Measurements from ENCODE around the gene ALPK3.
"Not testable (repeated sequence)": the region's sequence is repeated elsewhere in the genome, so short reads cannot be mapped to it uniquely, and the experiment has no call there.

The ALPK3 gene

GRCh38 chr15:84828086-84828908 lies 11.1 kb downstream of the ALPK3 start:
- no peak for DNase-seq

GRCh38 chr15:84829428-84829827 lies 12.3 kb downstream of the ALPK3 start:
- no peak for DNase-seq

GRCh38 chr15:84830036-84830435 lies 12.9 kb downstream of the ALPK3 start:
- no peak for DNase-seq

GRCh38 chr15:84831028-84831427 lies 13.9 kb downstream of the ALPK3 start:
- DNase-seq, result no peak

GRCh38 chr15:84831613-84832012 lies 14.5 kb downstream of the ALPK3 start:
- no peak for DNase-seq

GRCh38 chr15:84832448-84833040 lies 15.4 kb downstream of the ALPK3 start:
- no peak for DNase-seq

GRCh38 chr15:84833447-84834228 lies 16.5 kb downstream of the ALPK3 start:
- DNase-seq, result no peak

- DNase-seq, result no peak
Observed at GRCh38 chr15:84834229-84834955, 17.2 kb downstream of the ALPK3 start.

GRCh38 chr15:84834969-84835368 lies 17.8 kb downstream of the ALPK3 start:
- DNase-seq, result no peak

- no peak for DNase-seq
Observed at GRCh38 chr15:84835661-84836337, 18.6 kb downstream of the ALPK3 start.

- DNase-seq, result no peak
Observed at GRCh38 chr15:84836844-84837243, 19.7 kb downstream of the ALPK3 start.

- peak; percentile 53 for DNase-seq
Observed at GRCh38 chr15:84839714-84840113, 22.6 kb downstream of the ALPK3 start.

- DNase-seq, result no peak
Observed at GRCh38 chr15:84840255-84840654, 23.1 kb downstream of the ALPK3 start.

GRCh38 chr15:84840741-84841429 lies 23.7 kb downstream of the ALPK3 start:
- no peak for DNase-seq

GRCh38 chr15:84842781-84843180 lies 25.6 kb downstream of the ALPK3 start:
- DNase-seq, result no peak

- DNase-seq, result no peak
Observed at GRCh38 chr15:84844964-84845363, 27.8 kb downstream of the ALPK3 start.

GRCh38 chr15:84845631-84846030 lies 28.5 kb downstream of the ALPK3 start:
- not testable (repeated sequence) for DNase-seq

- no peak for DNase-seq
Observed at GRCh38 chr15:84846269-84846668, 29.1 kb downstream of the ALPK3 start.

GRCh38 chr15:84847382-84847781 lies 30.2 kb downstream of the ALPK3 start:
- DNase-seq, result no peak

- no peak for DNase-seq
Observed at GRCh38 chr15:84852212-84852611, 35.1 kb downstream of the ALPK3 start.

- DNase-seq, result no peak
Observed at GRCh38 chr15:84855136-84855535, 38.0 kb downstream of the ALPK3 start.

- DNase-seq, result no peak
Observed at GRCh38 chr15:84855765-84856164, 38.6 kb downstream of the ALPK3 start.
